NCI-H2081 treated with DMSO at 0.1 percent for 48 hours (cell line): ENCODE data around the gene TRPV4.
"Not testable (repeated sequence)": the region's sequence is repeated elsewhere in the genome, so short reads cannot be mapped to it uniquely, and the experiment has no call there.

ENCODE experiments used
- DNase-seq: peaks from one replicate; lab custom pipeline; 2025; lab: John Stamatoyannopoulos, UW

TRPV4 gene

DNA sequence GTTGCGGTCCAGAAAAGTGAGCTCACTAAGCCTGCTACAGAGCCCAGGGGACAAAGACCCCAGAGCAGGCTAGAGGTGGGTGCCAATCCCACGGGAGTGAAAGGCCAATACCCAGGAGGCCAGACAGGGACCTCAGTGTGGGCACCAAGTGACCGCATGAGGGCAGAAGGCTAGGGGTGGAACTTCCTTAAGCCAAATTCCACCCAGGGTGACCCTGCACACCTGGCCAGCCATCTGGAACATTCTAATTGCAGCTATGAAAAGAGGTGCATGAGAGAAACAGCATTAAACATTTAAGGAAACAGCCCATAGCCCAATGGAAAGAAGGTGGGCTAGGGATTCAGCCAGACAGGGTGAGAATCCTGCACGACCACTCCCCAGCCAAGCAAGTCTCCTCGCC is 27.8 kb upstream of the TRPV4 start:
- no peak for DNase-seq

DNA sequence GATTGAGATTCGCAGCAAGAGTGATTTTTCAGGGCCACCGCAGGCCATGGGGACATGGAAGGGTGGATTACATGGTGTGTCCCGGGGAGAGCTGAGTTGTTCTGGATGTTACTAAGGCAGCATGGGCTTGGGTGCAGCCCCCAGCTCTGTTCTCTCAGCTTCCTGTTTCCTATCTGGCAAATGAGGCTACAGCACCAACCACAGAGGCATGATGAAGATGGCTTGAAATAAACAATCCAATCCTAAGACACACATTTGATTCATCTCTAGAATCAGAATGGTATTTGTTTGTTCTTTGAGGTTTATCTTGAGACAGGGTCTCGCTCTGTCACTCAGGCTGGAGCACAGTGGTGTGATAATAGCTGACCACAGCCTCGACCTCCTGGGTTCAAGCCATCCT is 25.6 kb upstream of the TRPV4 start:
- DNase-seq: no peak

- DNase-seq: no peak
Measured at GRCh38 chr12:109857715-109858114, 24.5 kb upstream of the TRPV4 start.

DNA sequence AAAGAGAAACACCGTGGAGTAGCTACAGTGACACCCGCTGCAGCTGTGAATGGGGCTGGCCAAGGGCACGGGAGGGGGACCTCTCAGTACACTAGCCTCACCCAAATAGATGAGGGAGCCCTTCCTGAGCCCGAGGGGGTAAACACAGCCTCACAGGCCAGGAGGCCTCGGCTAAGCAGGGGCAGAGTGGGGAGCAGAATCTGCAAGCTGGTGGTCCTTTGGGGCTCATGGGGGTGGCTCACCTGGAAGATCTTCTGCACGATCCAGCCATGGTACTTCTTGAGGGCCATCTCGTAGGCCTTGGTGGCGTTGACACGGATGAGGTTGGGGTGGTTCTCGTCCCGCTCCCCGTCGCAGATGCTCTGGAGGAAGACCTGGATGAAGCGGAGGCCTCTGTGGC is 22.2 kb upstream of the TRPV4 start:
- DNase-seq: no peak

GRCh38 chr12:109850518-109850917 is 17.3 kb upstream of the TRPV4 start:
- DNase-seq: not testable (repeated sequence)

DNA sequence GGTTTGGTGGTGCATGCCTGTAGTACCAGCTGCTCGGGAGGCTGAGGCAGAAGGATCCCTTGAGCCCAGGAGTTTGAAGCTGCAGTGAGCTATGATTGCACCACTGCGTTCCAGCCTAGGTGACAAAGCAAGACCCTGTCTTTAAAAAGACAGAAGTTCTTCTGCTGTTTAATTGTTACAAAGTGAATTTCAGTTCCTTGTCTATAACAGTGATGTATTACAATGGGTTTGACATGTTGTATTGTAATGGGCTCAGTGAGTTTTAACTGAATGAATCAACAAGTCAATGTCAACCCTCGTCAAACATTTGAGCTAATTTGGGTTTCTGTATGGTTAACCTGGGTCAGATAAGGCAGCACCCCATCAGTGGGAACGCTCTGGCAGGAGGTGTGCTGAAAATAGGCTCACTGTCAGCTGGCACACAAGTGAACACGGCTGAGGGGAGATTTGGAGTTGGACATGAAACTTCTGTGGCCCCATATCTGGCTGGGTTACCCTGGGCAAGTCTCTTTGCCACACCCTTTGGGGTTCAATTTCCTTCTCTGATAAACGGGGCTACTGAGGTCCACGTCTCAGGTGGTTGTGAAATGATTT is 14.0 kb upstream of the TRPV4 start:
- no peak for DNase-seq

DNA sequence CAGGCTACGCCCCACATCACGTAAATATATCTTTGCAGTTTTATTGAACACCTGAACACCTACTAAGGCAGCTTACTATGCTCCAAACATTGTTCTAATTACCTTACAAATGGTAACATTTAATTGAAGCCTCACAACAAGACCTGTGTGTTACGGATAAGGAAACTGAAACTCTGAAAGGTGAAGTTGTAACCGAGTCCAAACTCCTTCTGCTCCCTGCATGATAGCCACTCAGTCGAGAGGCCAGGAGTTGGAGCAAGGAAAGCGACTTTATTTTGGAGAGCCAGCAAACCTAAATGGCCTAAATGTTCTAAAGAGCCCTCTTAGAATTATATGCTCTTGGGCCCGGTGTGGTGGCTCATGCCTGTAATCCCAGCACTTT is 12.6 kb upstream of the TRPV4 start:
- DNase-seq: no peak

DNA sequence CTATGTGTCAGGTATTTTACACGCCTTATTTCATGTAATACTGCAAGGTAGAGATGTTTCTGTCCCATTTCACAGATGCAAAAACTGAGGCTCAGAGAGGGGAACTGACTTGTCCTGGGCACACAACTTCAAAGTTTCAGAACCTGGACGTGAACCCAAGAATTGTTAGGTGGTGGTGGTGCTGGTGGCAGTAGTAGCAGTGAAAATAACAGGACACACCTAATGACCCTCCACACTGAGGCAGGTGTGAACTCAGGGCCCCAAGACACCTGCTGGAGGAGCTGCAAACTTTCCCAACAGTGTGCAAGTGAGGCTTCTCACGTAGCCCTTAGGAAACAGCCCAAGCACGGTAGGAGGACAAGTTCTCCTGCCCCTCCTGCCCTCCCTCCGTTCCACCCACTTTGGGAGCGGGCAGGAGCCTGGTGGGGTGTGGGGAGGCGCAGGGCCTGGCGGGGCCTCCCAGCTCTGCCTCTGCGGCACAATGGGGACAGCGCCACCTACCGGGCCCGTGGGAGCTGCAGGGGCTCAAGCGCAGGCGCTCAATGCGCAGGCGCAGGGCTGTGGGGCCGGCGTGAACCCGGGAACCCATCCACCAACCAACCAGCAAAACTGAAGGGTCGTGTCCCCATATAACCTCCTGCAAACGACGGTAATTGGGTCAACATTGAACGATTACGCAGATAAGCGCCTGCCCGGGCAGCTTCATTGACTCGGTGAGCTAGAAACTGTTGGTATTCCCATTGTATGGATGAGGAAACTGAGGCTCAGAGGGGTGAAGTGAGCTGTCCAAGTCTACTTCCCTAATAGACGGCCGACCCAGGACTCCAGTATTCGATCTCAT is 12.0 kb upstream of the TRPV4 start:
- no peak for DNase-seq

- DNase-seq: no peak
Measured at GRCh38 chr12:109844091-109844490, 10.9 kb upstream of the TRPV4 start.

DNA sequence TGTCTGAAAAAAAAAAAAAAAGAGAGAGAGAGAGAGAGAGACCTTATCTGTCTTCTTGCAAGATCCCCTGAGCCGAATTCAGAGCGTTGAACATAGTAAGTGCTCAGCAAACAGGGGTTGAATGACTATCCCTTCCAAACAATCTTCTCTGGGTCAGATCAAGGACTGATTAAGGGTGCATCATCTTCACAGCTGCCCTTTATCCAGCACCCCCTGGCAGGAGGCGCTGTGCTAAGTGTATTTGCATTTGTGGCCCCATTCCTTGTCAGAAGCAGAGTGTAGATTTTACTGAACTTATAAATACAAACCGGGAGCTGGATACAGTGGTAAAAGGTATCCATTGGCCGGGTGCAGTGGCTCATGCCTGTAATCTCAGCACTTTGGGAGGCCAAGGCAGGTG is 8.8 kb upstream of the TRPV4 start:
- no peak for DNase-seq

DNA sequence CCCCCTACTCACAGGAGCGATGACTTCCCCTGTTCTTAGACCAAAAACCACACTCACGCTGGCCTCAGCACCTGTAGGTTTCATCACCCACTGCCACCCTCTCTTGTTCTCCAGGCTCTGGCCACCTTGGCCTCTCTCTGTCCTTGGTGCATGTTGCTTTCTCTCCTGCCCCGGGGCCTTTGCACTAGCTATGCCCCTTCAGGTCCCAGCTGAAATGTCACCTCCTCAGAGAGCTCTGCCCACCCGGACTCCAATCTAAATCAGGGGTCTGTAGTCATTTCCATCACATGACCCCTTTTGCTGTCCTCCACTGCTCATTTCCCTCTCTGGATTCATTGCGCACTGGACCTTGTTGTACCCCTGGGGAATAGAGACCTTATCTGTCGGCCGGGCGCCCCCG is 8.2 kb upstream of the TRPV4 start:
- DNase-seq: no peak

- no peak for DNase-seq
Measured at GRCh38 chr12:109840305-109841074, 7.3 kb upstream of the TRPV4 start.

DNA sequence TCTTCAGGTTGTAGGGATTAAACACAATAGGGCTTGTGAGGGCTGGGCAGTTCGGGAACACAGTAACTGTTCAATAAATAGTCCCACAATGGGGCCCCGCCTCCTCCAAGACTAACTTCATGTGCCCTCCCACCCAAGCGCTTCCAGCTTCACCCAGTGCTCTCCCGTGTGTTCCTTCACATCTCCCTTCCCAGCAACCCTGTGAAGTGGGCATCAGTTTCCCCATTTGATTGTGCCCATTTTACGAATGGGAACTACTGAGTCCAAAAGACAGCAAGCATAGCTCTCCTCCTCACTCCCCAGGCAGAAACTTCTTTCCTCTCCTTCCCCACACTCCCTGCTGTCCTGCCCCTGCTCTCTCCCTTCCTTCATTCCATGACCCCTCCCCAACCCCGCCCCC is 6.2 kb upstream of the TRPV4 start:
- DNase-seq: no peak

- DNase-seq: no peak
Measured at GRCh38 chr12:109836916-109837315, 3.7 kb upstream of the TRPV4 start.

DNA sequence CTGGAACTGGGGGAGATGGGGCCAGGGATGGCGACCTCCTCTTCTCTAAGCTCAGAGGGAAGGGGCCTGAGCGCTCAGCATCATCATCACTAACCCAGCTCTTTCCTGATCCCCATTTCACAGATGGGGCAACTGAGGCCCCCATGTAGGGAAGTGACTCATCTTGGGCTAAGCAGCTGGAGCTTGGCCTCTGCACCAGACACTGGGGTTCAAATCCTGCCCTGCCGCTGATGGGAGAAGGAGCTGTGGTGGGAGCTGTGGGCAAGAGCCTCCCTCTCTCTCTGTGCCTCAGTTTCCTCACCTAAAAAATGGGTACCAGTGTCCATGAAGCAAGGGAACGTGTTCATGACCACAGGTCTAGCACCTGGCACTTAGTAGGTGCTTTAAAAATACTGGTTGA is 2.6 kb upstream of the TRPV4 start:
- DNase-seq: no peak

DNA sequence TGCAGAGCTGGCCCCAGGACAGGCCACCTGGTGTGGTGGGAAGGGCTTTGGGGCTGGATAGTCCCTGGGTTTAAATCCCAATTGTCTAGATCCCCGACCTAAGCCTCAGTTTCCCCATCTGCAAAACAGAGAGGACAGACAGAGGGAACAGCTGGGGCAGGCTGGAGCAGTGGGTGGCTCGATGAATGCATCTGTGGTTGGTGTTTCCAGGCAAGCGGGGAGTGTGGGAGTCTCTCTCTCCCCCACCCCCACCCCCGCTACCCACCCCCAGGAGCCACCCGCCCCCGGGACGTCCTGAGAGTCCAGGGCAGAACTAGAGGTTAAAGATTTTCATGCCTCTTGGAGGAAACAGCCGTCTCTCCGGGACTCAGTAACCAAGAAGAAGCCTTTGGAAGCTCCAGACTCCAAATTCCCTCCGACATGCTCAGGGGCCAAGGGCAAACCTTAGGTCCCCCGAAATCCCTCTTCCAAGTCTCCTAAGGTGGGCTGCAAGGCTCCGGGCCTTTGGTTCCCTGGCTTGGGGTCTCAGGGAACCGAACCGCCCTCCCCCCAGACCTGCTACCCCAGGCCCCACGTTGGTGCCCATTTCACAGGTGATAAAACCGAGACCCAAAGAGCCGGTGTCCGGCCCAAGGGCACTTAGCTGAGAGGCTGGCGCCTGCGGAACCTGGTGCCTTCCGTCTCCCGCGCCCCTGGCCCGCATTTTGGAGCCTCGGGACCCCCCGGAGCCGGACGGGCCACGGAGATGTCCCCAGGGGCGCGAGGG is 474 bp downstream of the TRPV4 start:
- DNase-seq: no peak

GRCh38 chr12:109831929-109832328 is 1.3 kb downstream of the TRPV4 start:
- DNase-seq: no peak

- no peak for DNase-seq
Measured at GRCh38 chr12:109831365-109831764, 1.8 kb downstream of the TRPV4 start.

DNA sequence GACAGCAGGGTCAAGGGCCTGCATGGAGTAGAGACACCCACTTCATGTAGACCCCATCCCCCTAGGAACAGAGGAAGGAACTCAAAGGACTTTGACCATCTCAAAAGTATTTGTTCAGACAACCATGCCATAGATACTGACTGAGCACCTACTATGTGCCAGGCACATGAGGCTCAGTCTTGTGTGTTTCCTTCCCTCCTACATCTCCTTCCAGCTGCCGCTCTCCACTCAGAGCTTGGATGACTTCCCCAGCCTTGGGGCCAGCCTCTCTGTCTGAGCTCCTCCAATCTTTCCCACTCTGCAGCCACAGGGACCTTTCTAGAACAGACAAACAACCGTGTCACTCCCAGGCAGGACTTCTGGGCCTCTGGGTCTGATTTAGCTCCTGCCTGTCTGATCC is 2.5 kb downstream of the TRPV4 start:
- DNase-seq: no peak

DNA sequence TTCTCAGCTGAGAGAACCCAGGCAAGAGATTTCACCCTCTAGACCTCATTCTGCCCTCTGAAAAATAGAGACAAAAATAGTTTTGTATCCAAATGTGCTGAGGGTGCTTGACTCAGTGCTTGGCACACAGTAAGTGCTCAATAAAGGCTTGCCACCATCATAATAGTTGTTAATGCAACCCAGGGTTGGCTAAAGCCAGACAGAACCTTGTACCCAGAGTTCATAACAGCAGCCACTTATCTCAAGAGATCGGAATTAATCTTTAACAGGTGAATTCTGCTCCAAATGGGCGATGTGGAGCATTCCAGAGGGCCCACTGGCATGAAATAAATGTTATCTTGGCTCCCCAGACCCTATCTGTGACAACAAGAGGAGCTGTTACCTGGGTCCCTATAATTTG is 2.9 kb downstream of the TRPV4 start:
- DNase-seq: no peak

DNA sequence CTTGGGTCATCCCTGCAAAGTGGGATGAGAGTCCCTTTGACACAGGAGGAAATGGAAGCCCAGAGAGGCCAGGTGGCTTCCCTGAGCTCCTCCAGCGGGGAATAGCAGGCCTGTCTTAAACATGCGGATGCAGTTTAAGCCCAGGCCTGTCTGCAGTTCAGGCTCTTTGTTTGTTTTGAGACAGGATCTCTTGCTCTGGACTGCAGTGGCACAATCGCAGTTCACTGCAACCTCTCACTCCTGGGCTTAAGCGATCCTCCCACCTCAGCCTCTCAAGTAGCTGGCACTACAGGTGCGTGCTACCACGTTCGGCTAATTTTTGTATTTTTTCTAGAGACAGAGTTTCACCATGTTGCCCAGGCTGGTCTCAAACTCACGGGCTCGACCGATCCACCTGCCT is 3.5 kb downstream of the TRPV4 start:
- no peak for DNase-seq

DNA sequence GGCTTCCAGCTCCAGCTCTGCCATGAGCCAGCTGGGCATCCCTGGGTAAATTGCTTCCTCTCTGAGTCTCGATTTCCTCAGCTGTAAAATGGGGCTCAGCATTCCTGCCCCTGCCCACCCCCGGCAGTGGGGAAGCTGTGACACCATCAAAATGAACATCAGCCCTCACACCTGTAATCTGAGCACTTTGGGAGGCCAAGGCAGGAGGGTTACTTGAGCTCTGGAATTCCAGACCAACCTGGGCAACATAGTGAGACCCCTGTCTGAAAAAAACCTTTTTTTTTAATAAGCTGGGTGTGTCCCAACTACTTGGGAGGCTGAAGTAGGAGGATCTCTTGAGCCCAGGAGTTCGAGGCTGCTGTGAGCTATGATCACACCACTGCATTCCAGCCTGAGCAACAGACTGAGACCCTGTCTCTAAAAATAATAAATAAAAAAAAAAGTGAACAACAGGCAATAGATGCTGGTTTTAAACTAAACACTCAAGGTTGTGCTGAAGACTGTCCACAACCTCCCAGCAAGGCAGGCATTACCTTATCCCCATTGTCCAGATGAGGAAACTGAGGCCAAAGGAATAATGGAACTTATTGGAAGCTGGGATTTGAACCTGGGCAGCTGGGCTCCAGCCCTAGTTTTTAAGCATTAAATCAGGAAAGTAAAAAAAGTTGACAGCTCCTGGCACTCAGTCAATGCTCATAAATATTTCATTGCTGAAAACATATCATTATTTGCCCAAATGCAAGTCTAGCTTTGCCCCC is 4.3 kb downstream of the TRPV4 start:
- no peak for DNase-seq
